Stimulated activated naive B cell treated with anti-CD40 and anti-IgM and Interleukin-4, amounts not matched to agents 10 μg/mL and 1 μg/mL and 100 μg/mL, for 72 hours (primary cell): Measurements from ENCODE around the gene MST1.

Experiments used
- ATAC-seq, 2 donors: fragments of 150-1000 bp; cut with Tn5 transposase; replicated peaks; 2 replicates each; pipeline ENCODE4 v1.10.0; 2021; ENCODE audit warnings: moderate library complexity in 1 of 2
- DNase-seq: peaks from one replicate; pipeline ENCODE4 v3.0.0; 2021
- H3K27ac Mint-ChIP-seq: one replicate; pipeline ENCODE4 v1.8.0; 2022; ENCODE audit warnings: mild to moderate bottlenecking, mixed read lengths
- H3K27me3 Mint-ChIP-seq, 2 donors: one replicate each; pipeline ENCODE4 v1.8.0; 2022; ENCODE audit warnings: mixed read lengths in 2 of 2
- H3K36me3 Mint-ChIP-seq, 2 donors: one replicate each; pipeline ENCODE4 v1.8.0; 2022; ENCODE audit warnings: mixed read lengths in 2 of 2, mild to moderate bottlenecking in 1 of 2
- H3K4me1 Mint-ChIP-seq, 2 donors: one replicate each; pipeline ENCODE4 v1.8.0; 2022; ENCODE audit warnings: mixed read lengths in 2 of 2, mild to moderate bottlenecking in 1 of 2
- H3K4me3 Mint-ChIP-seq, 2 donors: one replicate each; pipeline ENCODE4 v1.8.0; 2022; ENCODE audit warnings: mild to moderate bottlenecking in 2 of 2, mixed read lengths in 2 of 2, moderate library complexity in 1 of 2
- H3K9me3 Mint-ChIP-seq, 2 donors: one replicate each; pipeline ENCODE4 v1.8.0; 2022; ENCODE audit warnings: mixed read lengths in 2 of 2, mild to moderate bottlenecking in 1 of 2

Gene MST1

GRCh38 chr3:49668861-49669260 is 20.4 kb downstream of the MST1 start:
- Mint-ChIP-seq H3K4me1 (peaks cover 7 to 11% of the 10 kb centered on the region in 2 donors), H3K27ac (no peak overlapping the region), H3K36me3 (peaks cover 0 to 6% of the 10 kb centered on the region in 2 donors), H3K9me3 (no peaks in the 10 kb centered on the region), H3K27me3 (peaks cover 10 to 13% of the 10 kb centered on the region in 2 donors), H3K4me3 (no peak overlapping the region)
- DNase-seq (no peak), ATAC-seq (no peak)

GRCh38 chr3:49668414-49668797 is 20.9 kb downstream of the MST1 start:
- Mint-ChIP-seq H3K27me3 (peaks cover 10 to 13% of the 10 kb centered on the region in 2 donors), H3K4me1 (peaks cover 7 to 11% of the 10 kb centered on the region in 2 donors)
- ATAC-seq, result no peak

GRCh38 chr3:49667701-49668413 is 21.4 kb downstream of the MST1 start:
- no peak for DNase-seq
- H3K36me3 Mint-ChIP-seq, result peaks cover 0 to 3% of the 10 kb centered on the region in 2 donors
- H3K4me1 Mint-ChIP-seq, result peaks cover 7% of the 10 kb centered on the region in 2 donors
- H3K4me3 Mint-ChIP-seq, result no peak overlapping the region
- no peak for ATAC-seq
- H3K9me3 Mint-ChIP-seq, result no peaks in the 10 kb centered on the region
- H3K27ac Mint-ChIP-seq, result no peak overlapping the region
- peaks cover 10 to 13% of the 10 kb centered on the region in 2 donors for H3K27me3 Mint-ChIP-seq

More at GRCh38 chr3:49668414-49668797, 20.9 kb downstream of the MST1 start:
- no peaks in the 10 kb centered on the region for H3K9me3 Mint-ChIP-seq
- H3K4me3 Mint-ChIP-seq, result no peak overlapping the region
- no peak for DNase-seq
- no peak overlapping the region for H3K27ac Mint-ChIP-seq
- peaks cover 0 to 6% of the 10 kb centered on the region in 2 donors for H3K36me3 Mint-ChIP-seq

- Mint-ChIP-seq H3K27me3 (peaks cover 10 to 13% of the 10 kb centered on the region in 2 donors), H3K36me3 (peaks cover 0 to 3% of the 10 kb centered on the region in 2 donors), H3K9me3 (no peaks in the 10 kb centered on the region), H3K4me1 (peaks cover 0 to 3% of the 10 kb centered on the region in 2 donors), H3K27ac (no peak overlapping the region), H3K4me3 (no peak overlapping the region)
- ATAC-seq (no peak), DNase-seq (no peak)
Observed at GRCh38 chr3:49666592-49666991, 22.7 kb downstream of the MST1 start.

- peaks cover 0 to 1% of the 10 kb centered on the region in 2 donors for H3K4me1 Mint-ChIP-seq
- no peak for DNase-seq
- no peak overlapping the region for H3K27ac Mint-ChIP-seq
- no peak overlapping the region for H3K4me3 Mint-ChIP-seq
- peaks cover 10 to 13% of the 10 kb centered on the region in 2 donors for H3K27me3 Mint-ChIP-seq
- no peak for ATAC-seq
- no peaks in the 10 kb centered on the region for H3K9me3 Mint-ChIP-seq
- no peaks in the 10 kb centered on the region for H3K36me3 Mint-ChIP-seq
Observed at GRCh38 chr3:49665822-49666519, 23.3 kb downstream of the MST1 start.

- Mint-ChIP-seq H3K27me3 (peaks cover 10 to 13% of the 10 kb centered on the region in 2 donors), H3K4me1 (no peaks in the 10 kb centered on the region), H3K9me3 (no peaks in the 10 kb centered on the region), H3K4me3 (no peak overlapping the region), H3K36me3 (no peaks in the 10 kb centered on the region), H3K27ac (no peak overlapping the region)
- DNase-seq, result no peak
- no peak for ATAC-seq
Observed at GRCh38 chr3:49664300-49664699, 25.0 kb downstream of the MST1 start.

GRCh38 chr3:49663831-49664230 is 25.4 kb downstream of the MST1 start:
- peaks cover 10 to 13% of the 10 kb centered on the region in 2 donors for H3K27me3 Mint-ChIP-seq
- H3K36me3 Mint-ChIP-seq, result no peaks in the 10 kb centered on the region
- H3K27ac Mint-ChIP-seq, result no peak overlapping the region
- DNase-seq (no peak), ATAC-seq (no peak)
- H3K4me1 Mint-ChIP-seq, result no peaks in the 10 kb centered on the region
- H3K9me3 Mint-ChIP-seq, result no peaks in the 10 kb centered on the region
- no peak overlapping the region for H3K4me3 Mint-ChIP-seq

GRCh38 chr3:49662720-49663413 is 26.4 kb downstream of the MST1 start:
- Mint-ChIP-seq H3K36me3 (no peaks in the 10 kb centered on the region), H3K27ac (no peak overlapping the region), H3K4me1 (no peaks in the 10 kb centered on the region), H3K4me3 (no peak overlapping the region), H3K27me3 (peaks cover 4 to 13% of the 10 kb centered on the region in 2 donors), H3K9me3 (no peaks in the 10 kb centered on the region)
- DNase-seq (no peak), ATAC-seq (no peak)

GRCh38 chr3:49662021-49662420 is 27.3 kb downstream of the MST1 start:
- ATAC-seq (no peak), DNase-seq (no peak)
- H3K9me3 Mint-ChIP-seq, result no peaks in the 10 kb centered on the region
- H3K27me3 Mint-ChIP-seq, result peaks cover 6 to 9% of the 10 kb centered on the region in 2 donors
- H3K4me1 Mint-ChIP-seq, result no peaks in the 10 kb centered on the region
- no peaks in the 10 kb centered on the region for H3K36me3 Mint-ChIP-seq
- no peak overlapping the region for H3K27ac Mint-ChIP-seq
- no peak overlapping the region for H3K4me3 Mint-ChIP-seq

GRCh38 chr3:49661281-49661680 is 28.0 kb downstream of the MST1 start:
- DNase-seq (no peak), ATAC-seq (no peak)
- Mint-ChIP-seq H3K27me3 (peaks cover 10 to 11% of the 10 kb centered on the region in 2 donors), H3K36me3 (no peaks in the 10 kb centered on the region), H3K9me3 (no peaks in the 10 kb centered on the region), H3K27ac (no peak overlapping the region), H3K4me1 (no peaks in the 10 kb centered on the region), H3K4me3 (no peak overlapping the region)

- ATAC-seq (peak in 1 of 2 donors; percentile 22), DNase-seq (no peak)
- Mint-ChIP-seq H3K27me3 (peaks cover 6 to 11% of the 10 kb centered on the region in 2 donors), H3K4me3 (no peak overlapping the region), H3K4me1 (peaks cover 3 to 7% of the 10 kb centered on the region in 2 donors), H3K9me3 (no peaks in the 10 kb centered on the region), H3K27ac (no peak overlapping the region), H3K36me3 (no peaks in the 10 kb centered on the region)
Observed at GRCh38 chr3:49659756-49660155, 29.5 kb downstream of the MST1 start.

GRCh38 chr3:49658711-49659110 is 30.6 kb downstream of the MST1 start:
- DNase-seq, result no peak
- Mint-ChIP-seq H3K27me3 (peaks cover 6 to 11% of the 10 kb centered on the region in 2 donors), H3K36me3 (no peaks in the 10 kb centered on the region), H3K4me1 (peaks cover 8 to 10% of the 10 kb centered on the region in 2 donors), H3K27ac (no peak overlapping the region), H3K9me3 (no peaks in the 10 kb centered on the region), H3K4me3 (no peak overlapping the region)
- no peak for ATAC-seq

GRCh38 chr3:49657208-49657915 is 31.9 kb downstream of the MST1 start:
- no peak for ATAC-seq
- no peak overlapping the region for H3K27ac Mint-ChIP-seq
- H3K4me1 Mint-ChIP-seq, result peaks cover 8 to 10% of the 10 kb centered on the region in 2 donors
- peaks cover 6 to 11% of the 10 kb centered on the region in 2 donors for H3K27me3 Mint-ChIP-seq
- no peak for DNase-seq
- no peaks in the 10 kb centered on the region for H3K9me3 Mint-ChIP-seq
- no peak overlapping the region for H3K4me3 Mint-ChIP-seq
- no peaks in the 10 kb centered on the region for H3K36me3 Mint-ChIP-seq

- no peak overlapping the region for H3K27ac Mint-ChIP-seq
- H3K4me3 Mint-ChIP-seq, result no peak overlapping the region
Observed at GRCh38 chr3:49656541-49657112, 32.6 kb downstream of the MST1 start.

More at GRCh38 chr3:49656541-49657112, 32.6 kb downstream of the MST1 start:
- H3K9me3 Mint-ChIP-seq, result no peaks in the 10 kb centered on the region
- ATAC-seq, result no peak
- peaks cover 8 to 10% of the 10 kb centered on the region in 2 donors for H3K4me1 Mint-ChIP-seq
- peaks cover 6 to 11% of the 10 kb centered on the region in 2 donors for H3K27me3 Mint-ChIP-seq
- DNase-seq, result no peak
- no peaks in the 10 kb centered on the region for H3K36me3 Mint-ChIP-seq
